HEK293T (cell line): ENCODE data around the gene MTARC2.

ENCODE experiments used
- ARNT ChIP-seq: fragments of 450-650 bp; IDR thresholded peaks from 2 replicates; pipeline ENCODE4 v1.6.1; 2017; ENCODE audit warnings: mild to moderate bottlenecking
- FOXK2 ChIP-seq: fragments of 450-650 bp; IDR thresholded peaks from 2 replicates; pipeline ENCODE4 v1.6.1; 2016; ENCODE audit warnings: mild to moderate bottlenecking
- TARDBP ChIP-seq: fragments of 450-650 bp; IDR thresholded peaks from 2 replicates; pipeline ENCODE4 v1.6.1; 2016
- TF ChIP-seq, protein P1 (sequence below): fragments of 450-650 bp; IDR thresholded peaks from 2 replicates; pipeline ENCODE4 v1.6.1; 2016

DNA sequence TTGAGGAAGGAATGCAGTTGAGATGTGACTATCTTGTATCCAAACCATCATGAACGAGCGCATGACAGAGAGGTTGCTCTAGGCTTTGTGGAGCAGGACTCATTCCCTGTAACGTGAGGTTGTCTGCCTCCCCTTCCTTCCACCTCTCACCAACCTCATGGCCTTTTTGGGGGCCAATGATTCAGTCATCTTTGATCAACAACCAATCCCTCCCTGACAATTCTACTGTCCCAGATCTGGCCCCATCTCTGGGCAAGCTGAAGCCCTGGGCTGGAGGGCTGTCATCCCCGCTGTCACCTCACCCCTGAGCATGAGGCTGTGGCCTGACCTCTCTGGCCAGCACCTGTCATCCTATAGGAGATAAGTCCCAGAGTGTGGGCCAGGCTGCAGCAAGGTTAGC is 58.3 kb downstream of the MTARC2 start:
- no peak for TF ChIP-seq TARDBP
- TF ChIP-seq, protein P1, sequence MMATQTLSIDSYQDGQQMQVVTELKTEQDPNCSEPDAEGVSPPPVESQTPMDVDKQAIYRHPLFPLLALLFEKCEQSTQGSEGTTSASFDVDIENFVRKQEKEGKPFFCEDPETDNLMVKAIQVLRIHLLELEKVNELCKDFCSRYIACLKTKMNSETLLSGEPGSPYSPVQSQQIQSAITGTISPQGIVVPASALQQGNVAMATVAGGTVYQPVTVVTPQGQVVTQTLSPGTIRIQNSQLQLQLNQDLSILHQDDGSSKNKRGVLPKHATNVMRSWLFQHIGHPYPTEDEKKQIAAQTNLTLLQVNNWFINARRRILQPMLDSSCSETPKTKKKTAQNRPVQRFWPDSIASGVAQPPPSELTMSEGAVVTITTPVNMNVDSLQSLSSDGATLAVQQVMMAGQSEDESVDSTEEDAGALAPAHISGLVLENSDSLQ, result no peak
- no peak for TF ChIP-seq FOXK2
- TF ChIP-seq ARNT, result no peak
